Pons (tissue), 1 donor: ENCODE measurements around the gene OGFRL1.

ENCODE experiments used
- DNase-seq: peaks from one replicate; pipeline ENCODE4 v3.0.0-alpha.2; 2016; ENCODE audit warnings: low spot score

The OGFRL1 gene

DNA sequence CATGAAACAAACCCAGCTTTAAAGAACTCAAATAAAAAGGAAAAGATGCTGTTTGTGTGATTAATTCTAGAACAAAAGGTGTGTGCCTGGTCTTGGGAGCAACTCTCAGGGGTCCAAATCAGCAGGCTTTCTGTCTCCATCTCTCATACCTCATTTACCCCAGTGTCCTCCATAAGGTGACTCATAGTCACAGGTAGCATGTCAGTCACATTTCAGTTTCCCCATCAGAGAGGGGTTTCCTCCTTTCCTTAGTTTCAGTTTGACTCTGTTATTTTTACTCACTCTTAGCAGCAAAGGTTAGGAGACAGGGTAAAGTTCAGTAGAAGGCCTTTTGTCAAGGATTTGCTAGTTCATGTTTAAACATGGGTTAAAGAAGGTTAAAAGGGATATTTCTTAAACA is 46.2 kb downstream of the OGFRL1 start:
- peak; percentile 56 for DNase-seq

DNA sequence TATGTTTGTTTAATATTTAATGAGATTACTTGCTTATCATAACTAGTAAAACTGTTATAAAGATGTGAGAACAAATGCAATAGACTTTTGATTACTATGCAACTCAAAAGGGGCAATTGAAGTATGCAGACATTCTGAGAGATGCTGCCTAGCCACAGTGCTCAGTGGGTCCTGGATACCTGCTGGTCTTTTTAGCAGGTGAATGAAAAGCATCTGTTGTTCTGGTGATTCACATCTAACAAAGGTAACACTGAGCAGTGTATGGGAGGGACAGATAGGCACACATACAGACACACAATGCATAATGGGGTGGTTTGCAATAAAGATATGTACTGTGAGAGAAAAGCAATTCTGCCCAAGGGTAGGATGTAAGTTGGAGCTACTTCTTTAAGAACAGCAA is 46.9 kb downstream of the OGFRL1 start:
- no peak for DNase-seq

DNA sequence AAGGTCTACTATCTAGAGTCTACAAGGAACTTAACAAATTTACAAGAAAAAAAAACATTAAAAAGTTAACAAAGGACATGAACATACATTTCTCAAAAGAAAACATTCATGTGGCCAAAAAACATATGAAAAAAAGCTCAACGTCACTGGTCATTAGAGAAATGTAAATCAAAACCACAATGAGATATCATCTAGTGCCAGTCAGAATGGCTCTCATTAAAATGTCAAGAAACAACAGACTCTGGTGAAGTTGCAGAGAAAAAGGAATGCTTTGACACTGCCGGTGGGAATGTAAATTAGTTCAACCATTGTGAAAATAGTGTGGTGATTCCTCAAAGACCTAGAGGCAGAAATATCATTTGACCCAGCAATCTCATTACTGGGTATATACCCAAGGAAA is 48.3 kb downstream of the OGFRL1 start:
- DNase-seq: no peak

DNA sequence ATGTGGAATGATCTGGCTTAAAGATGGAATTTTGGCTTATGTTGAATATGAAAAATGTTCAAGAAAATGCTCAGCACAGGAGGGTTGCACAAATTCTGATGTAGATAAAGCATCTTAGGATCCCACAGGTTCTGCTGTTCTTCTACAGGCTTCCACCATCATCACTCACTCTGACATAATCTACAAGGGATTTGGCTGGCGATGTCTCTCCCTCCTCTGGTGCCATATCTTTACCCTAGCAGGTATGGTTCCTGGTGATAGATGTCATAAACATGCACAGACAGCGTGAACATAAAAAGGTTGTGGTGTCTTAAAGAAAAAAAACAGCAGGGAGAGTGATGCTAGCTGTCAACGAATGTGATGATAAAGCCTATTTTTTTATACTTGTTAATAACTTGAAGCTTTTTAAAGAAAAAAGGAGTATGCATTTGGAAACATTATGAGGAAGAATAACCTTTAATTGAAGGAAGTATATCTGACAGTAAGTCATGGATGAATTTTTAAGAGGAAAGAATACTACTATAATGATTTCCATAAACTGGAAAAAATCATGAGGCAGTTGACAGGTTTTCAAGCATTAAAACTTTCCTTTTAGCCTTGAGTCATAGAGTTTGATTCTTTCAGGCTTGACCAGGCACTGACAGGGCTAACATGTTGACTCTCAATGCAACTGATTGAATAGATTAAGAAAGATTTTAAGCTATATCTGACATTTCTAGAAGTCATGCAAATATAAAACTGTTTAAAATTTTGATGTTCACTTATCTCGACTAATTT is 50.1 kb downstream of the OGFRL1 start:
- DNase-seq: no peak

DNA sequence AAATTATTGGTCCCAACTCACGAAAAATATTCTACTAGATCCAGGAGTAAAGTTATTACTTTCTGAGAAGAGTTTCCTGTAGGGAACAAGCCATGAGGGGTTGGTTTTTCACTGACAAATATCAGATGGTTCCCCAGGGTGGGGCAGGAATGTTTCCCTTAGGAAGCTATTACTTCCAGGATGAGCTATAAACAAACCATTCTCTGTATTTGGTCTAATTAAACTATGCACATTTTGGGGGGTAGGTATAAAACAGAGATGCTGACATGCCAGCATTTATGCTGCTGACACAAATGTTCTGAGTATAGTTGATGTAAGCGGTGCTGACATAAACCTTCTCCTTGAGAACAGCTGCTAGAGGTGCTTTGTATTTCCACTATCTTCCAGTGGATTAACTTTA is 54.2 kb downstream of the OGFRL1 start:
- DNase-seq: no peak

DNA sequence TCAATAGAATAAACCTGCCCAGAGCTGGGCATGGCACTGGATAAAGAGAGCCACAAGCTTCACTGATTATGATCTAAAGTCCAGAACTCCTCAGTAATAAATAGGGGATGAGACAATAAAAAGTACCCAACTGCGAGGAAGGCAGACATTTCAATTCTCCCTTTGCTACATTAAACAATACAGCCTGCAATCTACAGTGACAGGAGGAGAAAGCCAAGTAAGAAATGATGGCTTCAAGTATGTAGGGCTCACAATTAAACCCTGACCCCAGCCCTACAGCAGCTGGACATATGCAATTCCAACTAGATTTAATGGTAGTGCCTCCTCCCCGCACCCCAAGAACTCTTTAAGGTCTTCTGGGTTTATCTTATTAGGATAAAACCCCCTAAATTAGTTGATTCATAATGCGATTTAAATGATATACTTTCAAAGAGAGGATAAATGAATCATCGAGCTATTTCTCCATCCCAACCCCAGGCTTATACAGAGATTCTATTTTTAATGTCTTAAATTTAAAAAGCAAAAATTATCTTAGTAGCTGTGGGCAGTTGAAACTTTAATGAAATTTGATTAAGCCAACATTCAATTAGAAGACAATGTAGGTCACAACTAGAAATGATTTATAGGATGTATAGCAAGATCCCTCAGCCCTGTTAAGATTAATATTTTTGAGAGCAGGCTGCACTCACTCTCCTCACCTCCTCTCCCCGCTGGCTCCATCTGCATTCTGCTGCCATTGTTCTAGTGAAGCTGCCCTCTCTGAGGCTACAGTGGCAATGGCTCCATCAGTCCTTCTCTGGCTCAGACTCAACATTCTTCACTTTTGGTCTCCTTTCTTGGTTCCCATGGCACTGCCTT is 57.1 kb downstream of the OGFRL1 start:
- DNase-seq: no peak

DNA sequence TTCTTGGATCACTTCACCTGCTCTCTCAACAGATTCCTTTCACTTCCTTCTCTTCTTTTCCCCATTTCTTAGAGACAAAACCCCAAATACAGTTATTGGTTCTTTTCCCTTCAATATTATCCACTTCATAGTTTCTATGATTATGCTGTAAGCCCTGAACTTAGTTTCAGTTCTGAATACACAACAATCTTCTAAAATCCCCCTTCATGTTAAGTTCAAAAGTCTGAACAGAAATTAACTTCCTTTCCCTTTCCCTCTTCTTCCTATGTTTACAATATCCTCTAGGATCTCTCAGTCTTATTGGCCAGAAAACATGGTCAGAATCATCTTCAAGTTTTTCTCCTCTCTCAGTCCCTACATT is 57.7 kb downstream of the OGFRL1 start:
- no peak for DNase-seq

DNA sequence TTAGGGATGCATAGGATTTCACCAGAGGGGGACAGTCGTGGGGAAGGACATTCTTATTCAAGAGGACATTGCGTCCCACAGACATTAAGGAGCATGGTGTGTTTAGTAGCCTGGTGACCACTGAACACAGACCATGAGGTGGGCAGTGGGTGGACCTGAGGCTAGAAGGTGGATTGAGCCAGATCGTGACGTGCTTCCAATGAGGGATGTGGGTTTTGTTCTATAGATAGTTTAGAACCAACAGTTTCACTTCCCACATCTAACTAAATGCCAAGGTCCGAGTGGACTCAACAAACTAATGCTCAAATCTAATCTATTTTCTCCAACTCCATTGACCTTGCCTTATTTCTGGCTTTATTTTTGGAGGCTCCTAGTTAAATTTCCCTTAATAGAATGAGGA is 58.5 kb downstream of the OGFRL1 start:
- peak; percentile 79 for DNase-seq

DNA sequence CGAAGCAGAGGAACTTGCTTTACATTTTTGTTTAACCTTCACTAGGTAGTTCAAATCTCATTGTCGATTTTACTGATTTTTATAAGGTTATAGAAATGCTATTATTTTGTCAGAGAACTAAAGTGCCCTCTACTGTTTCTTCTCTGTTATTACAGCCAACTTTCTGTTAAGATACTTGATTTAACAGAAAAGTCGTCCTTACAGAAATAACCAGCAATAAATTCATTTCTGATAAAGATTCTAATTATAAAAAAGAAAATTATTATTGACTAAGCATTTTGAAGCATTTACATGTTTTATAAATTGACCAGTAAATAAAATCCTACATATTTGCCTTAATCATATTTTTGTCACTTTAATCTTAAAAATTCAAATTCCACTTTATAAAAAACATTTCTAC is 60.8 kb downstream of the OGFRL1 start:
- DNase-seq: peak; percentile 63

DNA sequence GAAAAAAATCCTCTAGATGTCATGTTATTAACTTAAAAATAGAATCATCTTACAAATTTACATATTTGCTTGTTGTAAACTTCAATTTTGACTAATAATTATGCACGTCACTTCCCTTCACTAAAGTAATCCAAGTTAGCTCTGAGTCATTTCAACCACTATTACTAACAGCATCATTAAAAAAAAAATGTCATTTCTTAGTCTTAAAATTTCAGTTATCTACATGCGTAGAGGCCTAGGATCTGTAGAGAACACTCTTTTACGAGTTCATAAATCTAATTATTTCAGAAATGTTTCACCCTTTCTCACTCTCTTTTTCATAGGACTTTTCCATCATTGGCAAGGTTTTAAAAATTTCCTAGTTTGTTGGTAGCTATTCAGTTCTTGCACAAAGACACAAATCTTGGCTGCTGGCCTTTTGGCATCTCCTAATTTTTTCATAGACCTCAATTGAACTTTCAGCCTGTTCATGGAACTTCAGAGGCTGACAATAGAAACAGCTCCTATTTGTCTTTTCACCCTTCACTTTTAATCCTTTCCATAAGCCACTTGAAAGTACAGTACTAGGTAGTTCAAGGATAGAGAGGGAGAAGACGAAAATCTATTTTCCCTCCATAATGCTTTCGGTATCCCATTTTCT is 61.5 kb downstream of the OGFRL1 start:
- peak; percentile 62 for DNase-seq

DNA sequence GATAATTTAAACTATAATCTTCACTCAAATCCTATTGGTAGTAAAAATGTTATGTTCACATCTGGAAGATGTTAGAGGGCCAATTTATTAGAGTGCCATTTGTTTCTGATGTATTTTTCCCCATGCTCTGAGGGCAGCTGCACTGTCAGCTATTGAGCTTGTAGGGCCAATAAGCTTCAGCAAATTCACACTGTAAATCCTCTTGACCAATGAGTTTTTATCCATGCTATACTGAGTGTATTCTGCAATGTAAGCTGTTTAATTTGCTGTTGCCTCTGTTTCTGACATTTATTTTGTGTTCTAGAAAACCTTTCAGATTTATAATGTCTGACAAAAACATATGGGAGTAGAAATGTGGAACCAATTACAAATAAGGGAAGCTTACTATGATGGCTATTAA is 62.6 kb downstream of the OGFRL1 start:
- no peak for DNase-seq
